ENCODE data around the gene FCF1. TPM values are rescaled to one million over a fixed set of nuclear protein-coding genes. Genes with fewer than 3 reads are reported as not detected.
A peak's percentile ranks its signal among the peaks of the same experiment; 100 is the strongest.

FCF1 gene
- total and polyA plus RNA-seq, 2 of the 13 experiments (the other 11 are each of a cell fraction or from before 2014, with no cell fraction given): 31.0 to 44.4 TPM

- TF ChIP-seq GLI4 (CRISPR knock-in tag; IDR thresholded peaks at IDR 0.05; ENCODE audit: borderline replicate concordance) (no peak), GATAD2A (CRISPR knock-in tag; IDR thresholded peaks at IDR 0.05) (no peak), ZNF710 (CRISPR knock-in tag; IDR thresholded peaks at IDR 0.05; ENCODE audit: borderline replicate concordance) (no peak), ZBTB38 (CRISPR knock-in tag; IDR thresholded peaks at IDR 0.05) (peak; percentile 76), ZNF629 (CRISPR knock-in tag; conservative IDR thresholded peaks at IDR 0.05) (0 out of 2 replicates have a peak, but pooled peaks have one; percentile 29), CBX5 (CRISPR knock-in tag; IDR thresholded peaks at IDR 0.05; ENCODE audit: borderline replicate concordance) (no peak), ZNF557 (CRISPR knock-in tag; IDR thresholded peaks at IDR 0.05) (0 out of 2 replicates have a peak, but pooled peaks have one; percentile 37), ZNF350 (CRISPR knock-in tag; IDR thresholded peaks at IDR 0.05; ENCODE audit: borderline replicate concordance, low read depth) (peak; percentile 59; the same call in 1 of the 2 replicates), TOPORS (CRISPR knock-in tag; IDR thresholded peaks at IDR 0.05) (0 out of 2 replicates have a peak, but pooled peaks have one; percentile 40), ZNF792 (CRISPR knock-in tag; IDR thresholded peaks at IDR 0.05) (peak; percentile 56; the same call in 1 of the 2 replicates), ZNF510 (CRISPR knock-in tag; IDR thresholded peaks at IDR 0.05; ENCODE audit: low read depth) (0 out of 2 replicates have a peak, but pooled peaks have one; percentile 69), FOXK2 (IDR thresholded peaks at IDR 0.05) (no peak), EEA1 (CRISPR knock-in tag; IDR thresholded peaks at IDR 0.05; ENCODE audit: borderline replicate concordance) (no peak), ZNF33A (CRISPR knock-in tag; IDR thresholded peaks at IDR 0.05; ENCODE audit: borderline replicate concordance) (no peak)
- TF ChIP-seq, protein P1, sequence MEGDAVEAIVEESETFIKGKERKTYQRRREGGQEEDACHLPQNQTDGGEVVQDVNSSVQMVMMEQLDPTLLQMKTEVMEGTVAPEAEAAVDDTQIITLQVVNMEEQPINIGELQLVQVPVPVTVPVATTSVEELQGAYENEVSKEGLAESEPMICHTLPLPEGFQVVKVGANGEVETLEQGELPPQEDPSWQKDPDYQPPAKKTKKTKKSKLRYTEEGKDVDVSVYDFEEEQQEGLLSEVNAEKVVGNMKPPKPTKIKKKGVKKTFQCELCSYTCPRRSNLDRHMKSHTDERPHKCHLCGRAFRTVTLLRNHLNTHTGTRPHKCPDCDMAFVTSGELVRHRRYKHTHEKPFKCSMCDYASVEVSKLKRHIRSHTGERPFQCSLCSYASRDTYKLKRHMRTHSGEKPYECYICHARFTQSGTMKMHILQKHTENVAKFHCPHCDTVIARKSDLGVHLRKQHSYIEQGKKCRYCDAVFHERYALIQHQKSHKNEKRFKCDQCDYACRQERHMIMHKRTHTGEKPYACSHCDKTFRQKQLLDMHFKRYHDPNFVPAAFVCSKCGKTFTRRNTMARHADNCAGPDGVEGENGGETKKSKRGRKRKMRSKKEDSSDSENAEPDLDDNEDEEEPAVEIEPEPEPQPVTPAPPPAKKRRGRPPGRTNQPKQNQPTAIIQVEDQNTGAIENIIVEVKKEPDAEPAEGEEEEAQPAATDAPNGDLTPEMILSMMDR (CRISPR knock-in tag; IDR thresholded peaks at IDR 0.05): peak; percentile 85
- TF ChIP-seq, protein P2, sequence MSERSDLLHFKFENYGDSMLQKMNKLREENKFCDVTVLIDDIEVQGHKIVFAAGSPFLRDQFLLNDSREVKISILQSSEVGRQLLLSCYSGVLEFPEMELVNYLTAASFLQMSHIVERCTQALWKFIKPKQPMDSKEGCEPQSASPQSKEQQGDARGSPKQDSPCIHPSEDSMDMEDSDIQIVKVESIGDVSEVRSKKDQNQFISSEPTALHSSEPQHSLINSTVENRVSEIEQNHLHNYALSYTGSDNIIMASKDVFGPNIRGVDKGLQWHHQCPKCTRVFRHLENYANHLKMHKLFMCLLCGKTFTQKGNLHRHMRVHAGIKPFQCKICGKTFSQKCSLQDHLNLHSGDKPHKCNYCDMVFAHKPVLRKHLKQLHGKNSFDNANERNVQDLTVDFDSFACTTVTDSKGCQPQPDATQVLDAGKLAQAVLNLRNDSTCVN (CRISPR knock-in tag; IDR thresholded peaks at IDR 0.05; ENCODE audit: borderline replicate concordance): peak; percentile 56; the same call in 1 of the 2 replicates
- TF ChIP-seq, protein P3, sequence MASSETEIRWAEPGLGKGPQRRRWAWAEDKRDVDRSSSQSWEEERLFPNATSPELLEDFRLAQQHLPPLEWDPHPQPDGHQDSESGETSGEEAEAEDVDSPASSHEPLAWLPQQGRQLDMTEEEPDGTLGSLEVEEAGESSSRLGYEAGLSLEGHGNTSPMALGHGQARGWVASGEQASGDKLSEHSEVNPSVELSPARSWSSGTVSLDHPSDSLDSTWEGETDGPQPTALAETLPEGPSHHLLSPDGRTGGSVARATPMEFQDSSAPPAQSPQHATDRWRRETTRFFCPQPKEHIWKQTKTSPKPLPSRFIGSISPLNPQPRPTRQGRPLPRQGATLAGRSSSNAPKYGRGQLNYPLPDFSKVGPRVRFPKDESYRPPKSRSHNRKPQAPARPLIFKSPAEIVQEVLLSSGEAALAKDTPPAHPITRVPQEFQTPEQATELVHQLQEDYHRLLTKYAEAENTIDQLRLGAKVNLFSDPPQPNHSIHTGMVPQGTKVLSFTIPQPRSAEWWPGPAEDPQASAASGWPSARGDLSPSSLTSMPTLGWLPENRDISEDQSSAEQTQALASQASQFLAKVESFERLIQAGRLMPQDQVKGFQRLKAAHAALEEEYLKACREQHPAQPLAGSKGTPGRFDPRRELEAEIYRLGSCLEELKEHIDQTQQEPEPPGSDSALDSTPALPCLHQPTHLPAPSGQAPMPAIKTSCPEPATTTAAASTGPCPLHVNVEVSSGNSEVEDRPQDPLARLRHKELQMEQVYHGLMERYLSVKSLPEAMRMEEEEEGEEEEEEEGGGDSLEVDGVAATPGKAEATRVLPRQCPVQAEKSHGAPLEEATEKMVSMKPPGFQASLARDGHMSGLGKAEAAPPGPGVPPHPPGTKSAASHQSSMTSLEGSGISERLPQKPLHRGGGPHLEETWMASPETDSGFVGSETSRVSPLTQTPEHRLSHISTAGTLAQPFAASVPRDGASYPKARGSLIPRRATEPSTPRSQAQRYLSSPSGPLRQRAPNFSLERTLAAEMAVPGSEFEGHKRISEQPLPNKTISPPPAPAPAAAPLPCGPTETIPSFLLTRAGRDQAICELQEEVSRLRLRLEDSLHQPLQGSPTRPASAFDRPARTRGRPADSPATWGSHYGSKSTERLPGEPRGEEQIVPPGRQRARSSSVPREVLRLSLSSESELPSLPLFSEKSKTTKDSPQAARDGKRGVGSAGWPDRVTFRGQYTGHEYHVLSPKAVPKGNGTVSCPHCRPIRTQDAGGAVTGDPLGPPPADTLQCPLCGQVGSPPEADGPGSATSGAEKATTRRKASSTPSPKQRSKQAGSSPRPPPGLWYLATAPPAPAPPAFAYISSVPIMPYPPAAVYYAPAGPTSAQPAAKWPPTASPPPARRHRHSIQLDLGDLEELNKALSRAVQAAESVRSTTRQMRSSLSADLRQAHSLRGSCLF (CRISPR knock-in tag; IDR thresholded peaks at IDR 0.05; ENCODE audit: borderline replicate concordance): no peak
These were observed 50.2 kb downstream of the FCF1 start, which contains the start of gene YLPM1 (continued) for GRCh38 chr14:74762917-74763802.
